CD4-positive, alpha-beta T cell treated with Interleukin-15 for 4 hours (primary cell): ENCODE measurements around the gene IGFL1.
"Not testable (repeated sequence)": the region's sequence is repeated elsewhere in the genome, so short reads cannot be mapped to it uniquely, and the experiment has no call there.

Experiments
- DNase-seq: peaks from one replicate; pipeline ENCODE4 v3.0.0-alpha.2; 2020; ENCODE audit warnings: low spot score

IGFL1 gene

GRCh38 chr19:46229442-46229841 is at the start of gene IGFL1:
TSS of gene IGFL1 (plus strand) at chr19:46229742. CDS start at chr19:46229775, 33 bp downstream.
- no peak for DNase-seq

GRCh38 chr19:46180701-46181387 is 48.7 kb upstream of the IGFL1 start:
- DNase-seq, result no peak

GRCh38 chr19:46181388-46181779 is 48.2 kb upstream of the IGFL1 start:
- DNase-seq, result no peak

GRCh38 chr19:46182476-46182875 is 47.1 kb upstream of the IGFL1 start:
- no peak for DNase-seq

GRCh38 chr19:46184775-46185710 is 44.5 kb upstream of the IGFL1 start:
- DNase-seq, result not testable (repeated sequence)

GRCh38 chr19:46186101-46186716 is 43.3 kb upstream of the IGFL1 start:
- DNase-seq, result no peak

GRCh38 chr19:46186717-46187101 is 42.8 kb upstream of the IGFL1 start:
- no peak for DNase-seq

GRCh38 chr19:46189971-46190888 is 39.3 kb upstream of the IGFL1 start:
- no peak for DNase-seq

- DNase-seq, result no peak
Measured at GRCh38 chr19:46191356-46191755, 38.2 kb upstream of the IGFL1 start.

GRCh38 chr19:46191972-46192371 is 37.6 kb upstream of the IGFL1 start:
- no peak for DNase-seq

- not testable (repeated sequence) for DNase-seq
Measured at GRCh38 chr19:46192626-46192991, 36.9 kb upstream of the IGFL1 start.

GRCh38 chr19:46192992-46193650 is 36.4 kb upstream of the IGFL1 start:
- DNase-seq, result no peak

GRCh38 chr19:46193678-46194077 is 35.9 kb upstream of the IGFL1 start:
- no peak for DNase-seq

GRCh38 chr19:46195104-46195503 is 34.4 kb upstream of the IGFL1 start:
- DNase-seq, result no peak

GRCh38 chr19:46195919-46196318 is 33.6 kb upstream of the IGFL1 start:
- not testable (repeated sequence) for DNase-seq

GRCh38 chr19:46196410-46197124 is 33.0 kb upstream of the IGFL1 start:
- DNase-seq, result no peak

GRCh38 chr19:46197314-46198070 is 32.0 kb upstream of the IGFL1 start:
- no peak for DNase-seq

- no peak for DNase-seq
Measured at GRCh38 chr19:46198756-46199155, 30.8 kb upstream of the IGFL1 start.

GRCh38 chr19:46201454-46202310 is 27.9 kb upstream of the IGFL1 start:
- DNase-seq, result no peak
